Peyer's patch (tissue), 4 donors: ENCODE measurements around the gene SF1. TPM values are rescaled to one million over a fixed set of nuclear protein-coding genes. Genes with fewer than 3 reads are reported as not detected.

Experiments used
- DNase-seq, 3 donors: peaks; one replicate each; pipeline ENCODE4 v3.0.0-alpha.2; 2017 to 2019
- H3K27ac ChIP-seq, 4 donors: fragments of 200-600 bp; sonication (generic); one replicate each; pipeline ENCODE4 v1.5.1; 2016 to 2019
- H3K27me3 ChIP-seq, 2 donors: fragments of 200-600 bp; sonication (generic); one replicate each; pipeline ENCODE4 v1.5.1; 2019
- H3K36me3 ChIP-seq, 3 donors: fragments of 200-600 bp; sonication (generic); one replicate each; pipeline ENCODE4 v1.5.1; 2016 to 2019
- H3K4me1 ChIP-seq, 4 donors: fragments of 200-600 bp; sonication (generic); one replicate each; pipeline ENCODE4 v1.5.1; 2016 to 2019
- H3K4me3 ChIP-seq, 4 donors: fragments of 200-600 bp; sonication (generic); 1 replicate in 3 of 4; 2 replicates in 1 of 4; pipeline ENCODE4 v1.5.1; 2016 to 2019; ENCODE audit warnings: mild to moderate bottlenecking in 1 of 4
- H3K9me3 ChIP-seq, 4 donors: fragments of 200-600 bp; sonication (generic); one replicate each; pipeline ENCODE4 v1.5.1; 2016 to 2019; ENCODE audit warnings: mild to moderate bottlenecking in 1 of 4
- CTCF ChIP-seq, 6 experiments: fragments of 450-650 bp in 4 of 6; fragments of 200-600 bp in 2 of 6; sonication (generic) in 1 of 6; IDR thresholded peaks; one replicate each; pipeline ENCODE4 v1.5.1; 2017 to 2019; ENCODE audit warnings: antibody characterized with exemption in 6 of 6, mild to moderate bottlenecking in 3 of 6, moderate library complexity in 1 of 6
- POLR2A ChIP-seq, 2 donors: fragments of 450-650 bp; IDR thresholded peaks; one replicate each; pipeline ENCODE4 v1.5.1; 2017; ENCODE audit warnings: antibody characterized with exemption in 2 of 2, mild to moderate bottlenecking in 2 of 2, moderate library complexity in 2 of 2
- total RNA-seq, 4 donors: library from RNA; depleted of rRNA; stranded (reverse); fragments of >200 nt; gene quantifications; one replicate each; pipeline ENCODE4 v1.1.0, GENCODE V29; 2016

SF1 gene
- total RNA-seq, 4 donors from 2014 or later: 247 to 621 (median 392) TPM

- Histone ChIP-seq H3K36me3 (peaks cover 0 to 34% (median 0%) of the 10 kb centered on the region in 3 donors), H3K27ac (peak overlapping the region in 3 of 4 donors; percentile 11 to 85 (median 37)), H3K27me3 (no peaks in the 10 kb centered on the region), H3K9me3 (no peaks in the 10 kb centered on the region), H3K4me3 (no peak overlapping the region), H3K4me1 (peaks cover 0 to 50% (median 41%) of the 10 kb centered on the region in 4 donors)
- TF ChIP-seq CTCF (IDR thresholded peaks at IDR 0.05) (no peak), POLR2A (IDR thresholded peaks at IDR 0.05) (no peak)
- DNase-seq: peak in 1 of 3 donors; percentile 30
Observed at GRCh38 chr11:64760759-64761420, 17.5 kb downstream of the SF1 start.

GRCh38 chr11:64759722-64760719 is 18.3 kb downstream of the SF1 start, which contains the start of gene PYGM:
PYGM (minus strand) TSS chr11:64759974; CDS start chr11:64759898, 76 bp downstream.
- DNase-seq: peak in 2 of 3 donors; percentile 47 to 49
- H3K4me1 ChIP-seq: peaks cover 0 to 45% (median 37%) of the 10 kb centered on the region in 4 donors

GRCh38 chr11:64759131-64759721 is 19.1 kb downstream of the SF1 start:
- peak overlapping the region in 1 of 4 donors; percentile 21 for H3K4me3 ChIP-seq
- DNase-seq: peak in 2 of 3 donors; percentile 44 to 47

More at GRCh38 chr11:64759722-64760719, 18.3 kb downstream of the SF1 start, which contains the start of gene PYGM:
- Histone ChIP-seq H3K4me3 (peak within 1 kb of the TSS in 1 of 4 donors; percentile 21), H3K27me3 (no peaks in the 10 kb centered on the region), H3K9me3 (no peaks in the 10 kb centered on the region), H3K36me3 (peaks cover 0 to 26% (median 0%) of the 10 kb centered on the region in 3 donors), H3K27ac (peak within 1 kb of the TSS in 3 of 4 donors; percentile 39 to 85 (median 62))
- TF ChIP-seq CTCF (IDR thresholded peaks at IDR 0.05): no peak
- no peak for TF ChIP-seq POLR2A (IDR thresholded peaks at IDR 0.05)

GRCh38 chr11:64758330-64759079 is 19.8 kb downstream of the SF1 start:
- H3K4me1 ChIP-seq: peaks cover 0 to 31% (median 24%) of the 10 kb centered on the region in 4 donors
- no peak overlapping the region for H3K27ac ChIP-seq

More at GRCh38 chr11:64759131-64759721, 19.1 kb downstream of the SF1 start:
- Histone ChIP-seq H3K36me3 (peaks cover 0 to 18% (median 0%) of the 10 kb centered on the region in 3 donors), H3K27me3 (no peaks in the 10 kb centered on the region), H3K4me1 (peaks cover 0 to 39% (median 31%) of the 10 kb centered on the region in 4 donors), H3K9me3 (no peaks in the 10 kb centered on the region), H3K27ac (peak overlapping the region in 3 of 4 donors; percentile 39 to 85 (median 62))
- TF ChIP-seq CTCF (IDR thresholded peaks at IDR 0.05) (no peak), POLR2A (IDR thresholded peaks at IDR 0.05) (no peak)

More at GRCh38 chr11:64758330-64759079, 19.8 kb downstream of the SF1 start:
- Histone ChIP-seq H3K9me3 (no peaks in the 10 kb centered on the region), H3K4me3 (no peak overlapping the region), H3K36me3 (peaks cover 0 to 10% (median 0%) of the 10 kb centered on the region in 3 donors), H3K27me3 (no peaks in the 10 kb centered on the region)
- TF ChIP-seq CTCF (IDR thresholded peaks at IDR 0.05): no peak
- TF ChIP-seq POLR2A (IDR thresholded peaks at IDR 0.05): no peak
- no peak for DNase-seq
